ENCODE data around the gene UHRF2. TPM values are rescaled to one million over a fixed set of nuclear protein-coding genes. Genes with fewer than 3 reads are reported as not detected.

UHRF2 gene
- total RNA-seq, 1 experiment from 2014 or later, result 45.2 TPM

DNA sequence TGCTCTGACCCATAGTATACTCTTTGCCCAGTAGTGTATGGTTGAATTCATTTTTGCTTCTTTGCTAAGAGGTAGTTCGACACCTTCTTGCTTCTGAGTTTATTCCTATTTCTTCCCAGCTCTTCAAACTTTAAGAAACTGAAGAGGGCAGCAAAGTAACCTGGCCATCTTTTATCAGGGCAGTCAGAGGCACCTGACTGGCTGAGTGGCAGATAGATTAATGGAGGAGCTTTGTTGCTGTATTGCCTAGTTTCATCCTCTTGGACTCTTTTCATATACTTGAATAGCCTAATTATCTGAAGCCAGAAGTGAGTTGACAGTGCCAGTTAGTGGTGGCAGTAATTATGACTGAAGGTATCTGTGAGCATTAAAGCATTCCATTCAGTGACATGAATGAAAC, 82.5 kb downstream of the UHRF2 start:
- no peaks in the 10 kb centered on the region for H3K9me3 ChIP-seq (ENCODE audit: control insufficient read depth, low read depth, low read length)
- no peak overlapping the region for H4K8ac ChIP-seq (replicated peaks; ENCODE audit: insufficient read length, low read depth, low read length)
- no peaks in the 10 kb centered on the region for H3K9me3 Mint-ChIP-seq
- H3K27ac ChIP-seq (ENCODE audit: insufficient read length, low read depth, low read length), result no peak overlapping the region
- no peak overlapping the region for H4K91ac ChIP-seq (ENCODE audit: insufficient read length, low read depth, low read length)
- no peak overlapping the region for H3K23ac ChIP-seq (ENCODE audit: insufficient read length, low read depth, low read length)
- peak overlapping the region in 1 of 3 experiments; percentile 55; a peak in 1 of 7 replicates for H3K27ac Mint-ChIP-seq
- TF ChIP-seq, protein P1, sequence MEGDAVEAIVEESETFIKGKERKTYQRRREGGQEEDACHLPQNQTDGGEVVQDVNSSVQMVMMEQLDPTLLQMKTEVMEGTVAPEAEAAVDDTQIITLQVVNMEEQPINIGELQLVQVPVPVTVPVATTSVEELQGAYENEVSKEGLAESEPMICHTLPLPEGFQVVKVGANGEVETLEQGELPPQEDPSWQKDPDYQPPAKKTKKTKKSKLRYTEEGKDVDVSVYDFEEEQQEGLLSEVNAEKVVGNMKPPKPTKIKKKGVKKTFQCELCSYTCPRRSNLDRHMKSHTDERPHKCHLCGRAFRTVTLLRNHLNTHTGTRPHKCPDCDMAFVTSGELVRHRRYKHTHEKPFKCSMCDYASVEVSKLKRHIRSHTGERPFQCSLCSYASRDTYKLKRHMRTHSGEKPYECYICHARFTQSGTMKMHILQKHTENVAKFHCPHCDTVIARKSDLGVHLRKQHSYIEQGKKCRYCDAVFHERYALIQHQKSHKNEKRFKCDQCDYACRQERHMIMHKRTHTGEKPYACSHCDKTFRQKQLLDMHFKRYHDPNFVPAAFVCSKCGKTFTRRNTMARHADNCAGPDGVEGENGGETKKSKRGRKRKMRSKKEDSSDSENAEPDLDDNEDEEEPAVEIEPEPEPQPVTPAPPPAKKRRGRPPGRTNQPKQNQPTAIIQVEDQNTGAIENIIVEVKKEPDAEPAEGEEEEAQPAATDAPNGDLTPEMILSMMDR (conservative IDR thresholded peaks at IDR 0.05), result peak; percentile 25; the same call in 1 of the 3 replicates
- H3K4me2 ChIP-seq (ENCODE audit: insufficient read depth, insufficient read length, low read length), result no peak overlapping the region
- no peak overlapping the region for H3K4ac ChIP-seq (ENCODE audit: low read depth, low read length)
- no peak overlapping the region for H3K9ac ChIP-seq (ENCODE audit: extremely low read depth, insufficient read length, low read length)
- WGBS (ENCODE audit: extremely low coverage, insufficient read length, low lambda C conversion rate), result no CpG with 5 or more reads among the region's 1 CpG
- peaks cover 0 to 5% of the 10 kb centered on the region in 2 experiments; a peak in 1 of 4 replicates for H3K4me1 Mint-ChIP-seq
- no peak overlapping the region for H2BK5ac ChIP-seq (ENCODE audit: insufficient read length, low read length)
- no peaks in the 10 kb centered on the region for H3K27me3 ChIP-seq (ENCODE audit: insufficient read depth, low read length)
- no peak overlapping the region for H3K56ac ChIP-seq (ENCODE audit: insufficient read length, low read depth, low read length)
- no peaks in the 10 kb centered on the region for H3K4me1 ChIP-seq (ENCODE audit: insufficient read depth, low read length)
- no peaks in the 10 kb centered on the region for H4K20me1 ChIP-seq (ENCODE audit: control insufficient read depth, insufficient read depth, insufficient read length)
- no peak overlapping the region for H3K4me3 Mint-ChIP-seq
- H2AK5ac ChIP-seq (ENCODE audit: insufficient read length, low read length), result no peak overlapping the region
- no peak for DNase-seq
- H2AFZ ChIP-seq (ENCODE audit: low read length), result no peak overlapping the region
- H2BK12ac ChIP-seq (ENCODE audit: insufficient read length, low read depth, low read length), result no peak overlapping the region
- no peak overlapping the region for H2BK15ac ChIP-seq (ENCODE audit: low read depth, low read length)
- no peak overlapping the region for H2BK120ac ChIP-seq (ENCODE audit: low read depth, low read length, poor library complexity, severe bottlenecking)
- no peaks in the 10 kb centered on the region for H3K27me3 Mint-ChIP-seq (ENCODE audit: low read depth)
- no peak overlapping the region for H3K14ac ChIP-seq (ENCODE audit: insufficient read depth, low read length)
- peaks cover 8 to 39% (median 38%) of the 10 kb centered on the region in 3 experiments; a peak in 6 of 7 replicates for H3K36me3 Mint-ChIP-seq (ENCODE audit: insufficient read depth in 1 of 3, low read depth in 3 of 3)
- no peak overlapping the region for H3T11ph ChIP-seq (ENCODE audit: low read length)
- H4K5ac ChIP-seq (ENCODE audit: insufficient read length, low read depth, low read length), result no peak overlapping the region
- no peaks in the 10 kb centered on the region for H3K23me2 ChIP-seq (ENCODE audit: insufficient read length, low read depth, low read length, poor library complexity, severe bottlenecking)
- H2BK20ac ChIP-seq (ENCODE audit: low read depth, low read length, poor library complexity, severe bottlenecking), result no peak overlapping the region
- H3K79me1 ChIP-seq (ENCODE audit: insufficient read depth, low read depth, low read length, poor library complexity, severe bottlenecking), result no peaks in the 10 kb centered on the region
- H3K18ac ChIP-seq (ENCODE audit: insufficient read length, low read depth, low read length), result no peak overlapping the region
- H3K79me2 ChIP-seq (ENCODE audit: insufficient read depth, low read length), result no peaks in the 10 kb centered on the region; the same call in 1 of the 2 replicates
